HG02588 (cell line): ENCODE results near the gene OCIAD2.
"Not testable (repeated sequence)": the region's sequence is repeated elsewhere in the genome, so short reads cannot be mapped to it uniquely, and the experiment has no call there.

Experiments used
- ATAC-seq: cut with Tn5 transposase; IDR thresholded peaks from one replicate; pipeline ENCODE4 v1.9.1; 2021; ENCODE audit warnings: mild to moderate bottlenecking, moderate library complexity; ENCODE audit not compliant: unreplicated experiment

OCIAD2 gene

GRCh38 chr4:48907706-48908477 lies 1.3 kb upstream of the OCIAD2 start:
- ATAC-seq, result no peak

GRCh38 chr4:48905363-48906015 lies 1.1 kb downstream of the OCIAD2 start:
- ATAC-seq, result no peak

GRCh38 chr4:48904541-48905142 lies 1.9 kb downstream of the OCIAD2 start:
- ATAC-seq, result no peak

- no peak for ATAC-seq
Observed at GRCh38 chr4:48904101-48904500, 2.5 kb downstream of the OCIAD2 start.

GRCh38 chr4:48902266-48902665 lies 4.3 kb downstream of the OCIAD2 start:
- ATAC-seq, result no peak

GRCh38 chr4:48901196-48901595 lies 5.4 kb downstream of the OCIAD2 start:
- ATAC-seq, result no peak

GRCh38 chr4:48899950-48900349 lies 6.6 kb downstream of the OCIAD2 start:
- ATAC-seq, result no peak

GRCh38 chr4:48899432-48899749 lies 7.2 kb downstream of the OCIAD2 start:
- ATAC-seq, result no peak

- ATAC-seq, result no peak
Observed at GRCh38 chr4:48898733-48899431, 7.7 kb downstream of the OCIAD2 start.

GRCh38 chr4:48896845-48897244 lies 9.7 kb downstream of the OCIAD2 start:
- no peak for ATAC-seq

- ATAC-seq, result no peak
Observed at GRCh38 chr4:48891028-48891619, 15.4 kb downstream of the OCIAD2 start.

- not testable (repeated sequence) for ATAC-seq
Observed at GRCh38 chr4:48889750-48890149, 16.8 kb downstream of the OCIAD2 start.

GRCh38 chr4:48881646-48882045 lies 24.9 kb downstream of the OCIAD2 start:
- ATAC-seq, result not testable (repeated sequence)

GRCh38 chr4:48879561-48880442 lies 26.8 kb downstream of the OCIAD2 start:
- ATAC-seq, result no peak

- ATAC-seq, result no peak
Observed at GRCh38 chr4:48877827-48878535, 28.6 kb downstream of the OCIAD2 start.

GRCh38 chr4:48864696-48865095 lies 41.9 kb downstream of the OCIAD2 start:
- ATAC-seq, result not testable (repeated sequence)

GRCh38 chr4:48863728-48864127 lies 42.8 kb downstream of the OCIAD2 start:
- ATAC-seq, result no peak

GRCh38 chr4:48862661-48863060 lies 43.9 kb downstream of the OCIAD2 start:
- no peak for ATAC-seq

GRCh38 chr4:48862038-48862437 lies 44.5 kb downstream of the OCIAD2 start:
- no peak for ATAC-seq

- ATAC-seq, result no peak
Observed at GRCh38 chr4:48858130-48858529, 48.4 kb downstream of the OCIAD2 start.
